ENCODE data around the gene MAEL.

- TF ChIP-seq CTCF (IDR thresholded peaks at IDR 0.05; ENCODE audit: low read depth, low read length) (no peak), EZH2phosphoT487 (IDR thresholded peaks at IDR 0.05; ENCODE audit: low read depth) (no peak)
These were observed 72.0 kb downstream of the MAEL start for GRCh38 chr1:167061073-167061464.

Data from OCI-LY3 (cell line).